Measurements from ENCODE around the gene PRM3.

- TF ChIP-seq CTCF (IDR thresholded peaks at IDR 0.05 in 4 of 5, conservative IDR thresholded peaks at IDR 0.05 in 1 of 5) (no peak), POLR2A (IDR thresholded peaks at IDR 0.05) (no peak)
These were observed 46.7 kb upstream of the PRM3 start for GRCh38 chr16:11320170-11320569.
